Measurements from ENCODE around the gene SLC38A8. TPM values are rescaled to one million over a fixed set of nuclear protein-coding genes. Genes with fewer than 3 reads are reported as not detected.

SLC38A8 gene
- total RNA-seq, 1 experiment from 2014 or later = not detected

DNA sequence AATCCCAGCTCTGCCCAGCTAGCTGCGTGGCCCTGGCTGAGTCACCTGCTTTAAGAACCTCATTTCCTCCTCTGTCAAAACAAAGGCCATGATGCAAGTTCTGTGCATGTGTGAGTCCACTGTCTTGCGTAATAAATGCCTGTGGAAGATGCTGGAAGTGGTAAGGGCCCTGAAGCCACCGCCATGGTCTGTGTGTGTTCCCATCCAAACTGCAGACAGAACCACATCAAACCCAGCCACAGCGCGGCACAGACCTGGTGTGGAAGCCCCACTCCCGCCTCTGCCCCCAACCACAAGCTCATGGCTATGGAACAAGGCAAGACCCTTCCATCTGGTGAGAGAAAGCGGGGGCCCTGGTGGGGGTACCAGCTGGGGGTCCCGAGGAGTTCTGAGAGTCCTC, 48.5 kb downstream of the SLC38A8 start:
- POLR2A ChIA-PET = no interaction called here
- no peak overlapping the region for H3K27ac ChIP-seq (ENCODE audit: low read length)
- no peaks in the 10 kb centered on the region for H3K4me1 ChIP-seq (ENCODE audit: control insufficient read depth, insufficient read depth, low read length)
- no TSS peak for BruUV-seq (replicated peaks)
- H3K27me3 ChIP-seq (ENCODE audit: control insufficient read depth, insufficient read depth, low read length) = no peaks in the 10 kb centered on the region; the same call in 1 of the 2 replicates
- intact Hi-C loops (cut with micrococcal nuclease; ENCODE audit: unreplicated experiment) (no loop called here), in situ Hi-C loops (cut with HindIII; ENCODE audit: low pct_unique_long_range_greater_than_20kb, low sequenced_read_pairs) (no loop called here)
- no peaks in the 10 kb centered on the region for H3K9me3 ChIP-seq (ENCODE audit: control insufficient read depth, insufficient read depth, low read depth, low read length)
- no peaks in the 10 kb centered on the region for H3K36me3 ChIP-seq (ENCODE audit: control insufficient read depth, insufficient read depth, low read length)
- CTCF ChIA-PET = no interaction called here
- no peak overlapping the region for H3K4me3 ChIP-seq (ENCODE audit: low read depth in 2 of 2, low read length in 2 of 2)
- DNase-seq (ENCODE audit: low read depth, low spot score) (no peak), ATAC-seq (peak; percentile 33; the same call in 1 of the 2 replicates)
- TF ChIP-seq TCF7L2 (IDR thresholded peaks at IDR 0.05; ENCODE audit: low read depth, low read length) = no peak
- TF ChIP-seq POLR2AphosphoS5 (IDR thresholded peaks at IDR 0.05; ENCODE audit: low read depth, low read length) = no peak
- no peak for TF ChIP-seq REST (IDR thresholded peaks at IDR 0.05; ENCODE audit: insufficient read depth in 1 of 2, low read depth in 2 of 2, low read length in 1 of 2)
- no peak for TF ChIP-seq SIN3A (IDR thresholded peaks at IDR 0.05; ENCODE audit: borderline replicate concordance, insufficient read depth, low read depth, low read length)
- TF ChIP-seq CTCF (IDR thresholded peaks at IDR 0.05) = no peak

DNA sequence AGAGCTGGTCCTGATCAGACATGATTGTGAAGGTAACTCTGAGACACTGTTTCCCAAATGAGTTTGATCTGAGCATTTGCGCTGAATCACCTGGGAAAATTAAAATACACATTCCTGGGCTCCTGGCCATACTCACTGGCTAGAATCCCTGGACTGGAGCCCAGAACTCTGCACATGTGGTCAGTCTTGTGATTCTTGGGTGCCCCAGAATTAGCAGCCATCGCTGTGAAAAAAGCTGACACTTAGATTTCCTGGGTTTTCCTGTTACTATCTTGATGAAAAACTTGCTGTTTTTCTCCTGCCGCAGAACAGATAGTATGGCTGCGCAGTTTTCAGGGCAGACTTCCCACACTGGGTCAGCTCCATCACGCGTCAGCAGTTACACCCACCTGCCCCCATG, 50.0 kb downstream of the SLC38A8 start:
- Histone ChIP-seq H3K9me3 (ENCODE audit: control insufficient read depth, insufficient read depth, low read depth, low read length) (no peaks in the 10 kb centered on the region), H3K27me3 (ENCODE audit: control insufficient read depth, insufficient read depth, low read length) (peaks cover 2% of the 10 kb centered on the region; the same call in 1 of the 2 replicates), H3K36me3 (ENCODE audit: control insufficient read depth, insufficient read depth, low read length) (no peaks in the 10 kb centered on the region), H3K4me3 (ENCODE audit: low read depth in 2 of 2, low read length in 2 of 2) (no peak overlapping the region), H3K4me1 (ENCODE audit: control insufficient read depth, insufficient read depth, low read length) (no peaks in the 10 kb centered on the region), H3K27ac (ENCODE audit: low read length) (no peak overlapping the region)
- POLR2A ChIA-PET = no interaction called here
- DNase-seq (ENCODE audit: low read depth, low spot score) (no peak), ATAC-seq (no peak)
- intact Hi-C loops (cut with micrococcal nuclease; ENCODE audit: unreplicated experiment) = no loop called here
- in situ Hi-C loops (cut with HindIII; ENCODE audit: low pct_unique_long_range_greater_than_20kb, low sequenced_read_pairs) = no loop called here
- BruUV-seq (replicated peaks) = no TSS peak
- TF ChIP-seq POLR2AphosphoS5 (IDR thresholded peaks at IDR 0.05; ENCODE audit: low read depth, low read length) = no peak
- no peak for TF ChIP-seq REST (IDR thresholded peaks at IDR 0.05; ENCODE audit: insufficient read depth in 1 of 2, low read depth in 2 of 2, low read length in 1 of 2)
- TF ChIP-seq CTCF (IDR thresholded peaks at IDR 0.05) = no peak
- TF ChIP-seq TCF7L2 (IDR thresholded peaks at IDR 0.05; ENCODE audit: low read depth, low read length) = no peak
- TF ChIP-seq SIN3A (IDR thresholded peaks at IDR 0.05; ENCODE audit: borderline replicate concordance, insufficient read depth, low read depth, low read length) = no peak
- CTCF ChIA-PET = interaction anchor here (0.7 kb wide), 1 partner anchor 39 kb away, joined by 5 read pairs; the partner anchor contains the start of gene OSGIN1

Data from Panc1 (cell line).